ENCODE data around the gene SCN8A.

Gene SCN8A

DNA sequence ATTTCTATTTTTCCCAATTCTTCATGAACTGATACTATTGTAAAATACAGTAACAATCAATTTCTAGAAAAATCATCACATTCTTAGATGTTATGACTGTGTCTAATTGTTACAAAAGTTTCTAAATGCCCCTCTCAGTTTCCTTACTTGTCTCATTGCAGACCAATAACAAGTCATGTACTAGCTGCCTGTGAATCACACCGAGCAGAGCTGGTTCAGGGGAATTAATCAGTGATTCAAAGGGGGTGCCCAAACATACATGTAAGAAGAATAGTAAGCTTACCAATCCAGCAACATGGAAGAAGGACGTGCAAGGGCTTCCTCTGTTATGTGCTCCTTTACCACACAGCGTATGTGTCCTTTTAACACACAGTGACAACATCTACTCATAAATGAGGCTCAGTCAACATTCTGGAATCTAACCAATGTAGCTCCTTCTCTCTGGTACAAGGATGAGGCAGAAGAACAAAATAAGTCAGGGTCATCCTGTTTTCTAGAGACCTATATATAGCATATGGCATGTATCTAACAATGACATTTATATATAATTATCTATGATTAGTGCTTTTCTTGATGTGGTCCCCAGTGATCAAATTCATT is 126.4 kb downstream of the SCN8A start:
- DNase-seq (ENCODE audit: low spot score): no peak

DNA sequence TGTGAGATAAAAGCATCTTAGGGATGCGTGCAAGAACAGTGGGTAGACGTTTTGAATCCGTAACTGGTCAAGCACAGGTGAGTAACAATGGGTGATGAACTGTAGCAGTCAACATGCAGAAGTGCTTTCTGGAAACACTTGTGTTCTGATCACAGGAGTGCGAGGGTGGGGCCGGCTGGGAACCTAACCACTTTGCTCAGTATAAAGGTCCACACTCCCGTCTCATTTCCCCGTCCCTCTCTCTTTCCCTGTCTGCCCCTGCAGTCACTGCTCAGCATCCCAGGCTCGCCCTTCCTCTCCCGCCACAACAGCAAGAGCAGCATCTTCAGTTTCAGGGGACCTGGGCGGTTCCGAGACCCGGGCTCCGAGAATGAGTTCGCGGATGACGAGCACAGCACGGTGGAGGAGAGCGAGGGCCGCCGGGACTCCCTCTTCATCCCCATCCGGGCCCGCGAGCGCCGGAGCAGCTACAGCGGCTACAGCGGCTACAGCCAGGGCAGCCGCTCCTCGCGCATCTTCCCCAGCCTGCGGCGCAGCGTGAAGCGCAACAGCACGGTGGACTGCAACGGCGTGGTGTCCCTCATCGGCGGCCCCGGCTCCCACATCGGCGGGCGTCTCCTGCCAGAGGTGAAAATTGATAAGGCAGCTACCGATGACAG is 130.4 kb downstream of the SCN8A start:
- DNase-seq (ENCODE audit: low spot score): peak; percentile 59

DNA sequence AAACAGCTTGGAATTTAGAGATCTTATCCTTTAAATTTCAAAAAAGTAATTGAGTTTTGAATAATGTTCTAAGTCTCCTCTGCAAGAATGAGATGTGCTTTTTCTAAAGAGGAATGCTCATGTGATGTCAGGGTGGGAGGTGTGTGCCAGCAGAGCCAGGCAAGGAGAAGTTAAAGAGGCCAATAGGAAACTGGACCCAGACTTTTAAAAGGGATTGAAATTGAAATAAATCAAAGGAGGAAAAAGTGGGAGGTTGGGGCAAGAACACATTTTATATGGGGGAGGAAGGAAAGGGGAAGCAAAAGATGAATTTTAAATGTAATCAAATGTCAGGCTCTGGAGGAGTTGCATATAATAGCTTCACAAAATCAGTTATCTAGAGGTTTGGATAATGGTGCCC is 131.4 kb downstream of the SCN8A start:
- no peak for DNase-seq (ENCODE audit: low spot score)

DNA sequence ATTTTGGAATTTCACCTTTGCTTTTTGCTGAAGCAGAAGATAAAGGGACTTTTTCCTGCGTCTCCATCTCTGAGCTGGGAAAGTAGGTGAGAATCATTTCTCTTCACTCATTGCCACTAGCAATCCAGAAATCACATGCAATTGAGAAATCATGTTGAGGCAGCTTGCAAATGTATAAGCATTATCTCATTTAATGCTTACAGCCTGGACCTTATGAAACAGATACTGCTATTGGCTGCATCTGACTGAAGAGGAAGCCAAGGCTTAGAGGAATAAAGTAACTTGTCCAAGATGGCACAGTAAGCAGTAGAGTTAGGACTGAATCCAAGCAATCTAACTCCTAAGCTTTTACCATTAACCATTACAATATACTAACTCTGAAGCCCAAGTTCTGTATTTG is 135.1 kb downstream of the SCN8A start:
- no peak for DNase-seq (ENCODE audit: low spot score)

DNA sequence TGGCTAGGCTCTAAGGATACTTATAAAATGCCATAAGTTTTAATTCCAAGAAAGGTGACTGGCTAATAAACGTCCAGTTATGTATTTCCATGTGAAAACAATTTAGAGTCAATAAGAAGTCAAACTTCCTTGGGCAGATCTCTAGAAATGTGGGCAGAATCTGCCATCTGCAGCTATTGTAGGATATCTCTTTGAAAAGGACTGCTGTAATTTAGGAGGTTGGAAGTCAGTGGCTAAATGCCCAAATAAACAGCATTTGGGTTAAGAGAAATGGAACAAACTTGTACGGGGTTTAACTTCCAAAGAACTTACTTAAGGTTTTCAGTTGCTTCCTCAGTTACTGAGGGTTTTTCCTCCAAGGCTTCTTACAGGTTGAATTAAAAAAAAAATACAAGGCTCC is 135.9 kb downstream of the SCN8A start:
- DNase-seq (ENCODE audit: low spot score): no peak

DNA sequence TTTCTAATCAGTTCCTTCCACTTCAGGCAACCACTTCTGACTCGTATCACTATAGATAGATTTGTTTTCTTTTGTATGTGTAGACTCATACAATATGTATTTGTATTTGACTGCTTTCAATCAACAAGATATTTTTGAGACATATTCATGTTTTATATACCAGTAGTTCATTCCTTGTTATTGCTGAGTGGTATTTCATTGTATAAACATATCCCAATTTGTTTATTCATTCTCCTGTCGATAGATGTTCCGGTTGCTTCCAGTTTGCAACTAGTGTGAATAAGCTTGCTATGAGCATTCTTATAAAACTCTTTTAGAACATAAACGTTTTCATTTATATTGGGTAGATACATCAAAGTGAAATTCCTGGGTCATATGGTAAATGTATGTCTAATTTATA is 138.3 kb downstream of the SCN8A start:
- DNase-seq (ENCODE audit: low spot score): no peak

DNA sequence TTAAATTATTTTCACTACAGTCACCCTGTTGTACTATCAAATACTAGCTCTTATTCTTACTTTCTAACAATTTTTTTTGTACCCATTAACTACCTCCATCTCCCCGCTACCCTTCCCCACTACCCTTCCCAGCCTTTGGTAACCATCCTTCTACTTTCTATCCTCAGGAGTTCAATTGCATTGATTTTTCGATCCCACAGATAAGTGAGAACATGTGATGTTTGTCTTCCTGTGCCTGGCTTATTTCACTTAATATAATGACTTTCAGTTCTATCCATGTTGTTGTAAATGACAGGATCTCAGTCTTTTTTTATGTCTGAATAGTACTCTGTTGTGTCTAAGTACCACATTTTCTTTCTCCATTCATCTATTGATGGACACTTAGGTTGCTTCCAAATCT is 139.7 kb downstream of the SCN8A start:
- DNase-seq (ENCODE audit: low spot score): no peak

DNA sequence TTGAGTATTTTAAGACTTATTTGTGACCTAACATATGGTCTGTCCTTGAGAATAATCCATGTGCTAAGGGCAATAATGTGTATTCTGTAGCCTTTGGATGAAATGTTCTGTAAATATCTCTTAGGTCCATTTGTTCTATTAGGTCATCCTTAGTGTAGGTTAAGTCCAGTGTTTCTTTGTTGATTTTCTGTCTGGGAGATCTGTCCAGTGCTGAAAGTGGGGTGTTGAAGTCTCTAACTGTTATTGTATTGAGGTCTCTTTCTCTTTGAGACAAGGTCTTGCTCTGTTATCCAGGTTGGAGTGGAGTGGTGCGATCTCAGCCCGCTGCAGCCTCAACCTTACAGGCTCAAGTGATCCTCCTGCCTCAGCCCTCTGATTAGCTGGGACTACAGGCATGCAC is 149.5 kb downstream of the SCN8A start:
- DNase-seq (ENCODE audit: low spot score): no peak

DNA sequence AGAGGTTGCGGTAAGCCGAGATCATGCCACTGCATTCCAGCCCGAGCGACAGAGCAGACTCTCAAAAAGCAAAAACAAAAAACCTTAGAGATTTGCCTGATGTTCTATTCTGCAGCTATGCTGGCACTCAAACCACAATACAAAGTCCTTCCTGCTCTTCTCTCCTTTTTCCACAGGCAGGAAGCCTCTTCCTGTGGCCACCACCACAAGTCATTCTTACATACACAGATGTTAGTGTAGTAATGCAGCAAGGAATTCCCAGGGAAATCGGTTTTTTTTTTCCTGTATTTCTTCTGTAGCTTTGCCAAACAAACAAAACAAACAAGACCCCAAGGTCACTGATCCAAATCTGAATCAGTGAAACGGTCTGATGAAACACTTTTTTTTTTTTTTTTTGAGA is 153.2 kb downstream of the SCN8A start:
- DNase-seq (ENCODE audit: low spot score): no peak

DNA sequence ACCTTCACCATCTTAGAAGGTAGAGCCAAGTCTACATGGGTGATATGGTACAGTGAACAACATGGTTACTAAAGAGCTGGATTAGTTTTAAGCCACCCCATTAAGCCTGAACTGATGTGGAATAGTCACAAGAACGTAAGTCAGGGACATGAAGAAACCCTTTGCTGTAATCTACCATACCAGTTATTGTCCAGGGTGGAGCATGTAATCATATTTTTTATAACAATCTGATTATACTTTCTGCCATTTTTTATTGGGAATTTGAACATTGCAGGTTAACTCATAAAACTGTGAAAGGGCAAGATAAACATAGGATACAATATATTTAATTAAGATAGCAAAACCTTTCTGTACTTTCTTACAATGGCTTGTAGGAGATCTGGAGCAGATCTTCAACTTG is 153.9 kb downstream of the SCN8A start:
- DNase-seq (ENCODE audit: low spot score): no peak

DNA sequence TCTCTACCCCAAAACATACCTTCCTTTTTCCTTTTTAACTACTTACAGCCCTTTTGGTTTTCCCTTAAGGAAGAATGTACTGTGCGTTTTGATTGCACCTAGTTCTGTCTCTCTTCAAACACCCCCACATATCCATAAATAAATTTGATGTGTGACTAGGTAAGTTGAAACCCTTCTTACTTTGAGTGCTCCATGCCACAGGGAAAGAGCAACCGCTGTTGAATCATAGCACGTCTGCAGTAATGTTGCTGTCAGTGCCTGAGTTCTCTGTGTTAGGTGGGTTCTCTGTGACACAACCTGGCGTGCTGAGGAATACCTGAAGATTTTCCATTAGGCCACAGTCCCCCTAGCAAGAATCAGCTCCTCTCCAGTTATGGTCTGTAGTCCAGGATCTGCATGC is 155.4 kb downstream of the SCN8A start:
- DNase-seq (ENCODE audit: low spot score): no peak

DNA sequence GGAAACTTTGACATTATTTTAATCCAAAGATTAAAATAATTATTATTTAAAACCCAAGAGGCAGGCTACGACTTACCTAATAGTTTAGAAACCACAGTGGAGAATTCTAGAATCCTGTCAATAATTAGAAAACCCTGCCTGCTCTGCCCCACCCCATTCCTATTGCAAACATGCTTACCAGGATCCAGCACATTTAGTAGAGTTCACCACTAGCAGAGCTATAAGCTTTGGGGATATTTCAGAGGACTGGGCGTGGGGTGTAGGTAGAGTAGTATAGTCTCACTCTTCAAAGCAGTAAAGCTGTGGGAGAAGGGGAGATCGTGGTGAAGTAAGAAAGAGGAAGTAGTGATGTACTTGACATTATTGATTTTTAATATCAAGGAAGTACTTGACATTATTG is 157.2 kb downstream of the SCN8A start:
- no peak for DNase-seq (ENCODE audit: low spot score)

DNA sequence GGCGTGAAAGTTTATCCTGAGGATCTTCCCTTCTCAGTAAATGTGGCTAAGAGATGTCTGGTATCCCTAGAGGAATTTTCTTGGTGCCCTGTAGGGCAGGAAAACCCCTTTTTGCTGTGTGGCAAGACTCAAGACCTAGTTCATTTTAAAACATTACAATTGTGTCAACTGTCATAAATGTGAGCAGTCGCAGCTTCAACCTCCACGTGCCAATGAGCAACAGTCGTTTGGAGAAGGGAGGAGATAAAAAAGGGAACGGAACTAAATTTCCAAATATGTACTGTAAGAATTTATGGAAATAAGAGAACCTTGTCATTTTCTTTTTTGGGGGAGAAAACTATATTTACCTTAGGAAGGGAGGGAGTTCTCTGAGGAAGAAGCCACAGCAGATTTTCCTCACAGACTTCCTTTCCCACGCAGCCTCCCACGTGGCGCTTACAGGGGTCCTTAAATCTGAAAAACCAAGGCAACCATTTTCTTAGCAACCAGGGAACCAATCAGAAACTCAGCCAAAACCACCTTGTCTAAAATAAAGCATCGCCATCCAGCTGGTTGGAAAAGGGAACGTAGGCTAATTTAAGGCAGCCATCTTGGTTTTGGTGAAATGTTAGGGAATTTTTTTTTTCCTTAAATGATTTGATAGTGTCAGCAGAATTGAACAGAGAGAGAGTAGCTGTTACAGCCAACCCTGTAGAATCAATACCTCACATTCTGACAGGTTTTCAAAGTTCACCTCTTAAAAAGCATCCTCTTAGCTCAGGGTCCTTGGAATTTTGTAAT is 158.4 kb downstream of the SCN8A start:
- DNase-seq (ENCODE audit: low spot score): no peak

DNA sequence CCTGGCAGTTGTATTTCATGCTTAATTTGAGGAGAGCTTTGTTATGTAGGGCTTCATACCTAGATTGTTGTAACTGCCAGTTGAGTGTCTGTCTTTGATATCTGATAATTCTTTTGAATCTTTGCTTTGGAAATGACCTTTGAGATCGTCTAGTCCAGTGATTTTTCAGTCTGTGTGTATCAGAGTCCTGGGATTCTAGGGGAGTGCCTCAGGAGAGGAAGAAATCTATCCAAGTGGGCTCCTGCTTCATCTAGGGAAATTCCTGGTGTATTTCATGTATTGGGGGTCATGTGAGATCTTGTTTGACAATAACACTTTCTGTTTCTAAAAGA is 158.9 kb downstream of the SCN8A start:
- no peak for DNase-seq (ENCODE audit: low spot score)

DNA sequence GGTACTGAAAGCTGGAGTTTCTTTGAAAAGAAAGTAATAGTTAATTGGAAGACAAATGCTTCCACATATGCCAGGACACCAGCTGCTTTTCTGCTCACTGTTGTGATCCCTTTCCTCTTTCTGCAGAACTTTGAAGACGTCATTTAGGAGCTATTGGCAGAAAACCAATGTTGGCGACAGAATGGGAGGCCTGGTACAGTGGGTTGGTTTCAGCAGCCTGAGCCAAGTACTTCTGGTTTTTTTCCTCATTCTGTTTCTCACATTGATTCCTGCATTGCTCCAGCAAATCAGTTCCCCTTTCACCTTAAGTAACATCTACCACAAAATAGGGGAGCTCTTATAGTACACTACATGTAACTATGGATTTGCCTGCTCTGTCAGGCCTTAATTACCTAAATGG is 160.6 kb downstream of the SCN8A start:
- no peak for DNase-seq (ENCODE audit: low spot score)

DNA sequence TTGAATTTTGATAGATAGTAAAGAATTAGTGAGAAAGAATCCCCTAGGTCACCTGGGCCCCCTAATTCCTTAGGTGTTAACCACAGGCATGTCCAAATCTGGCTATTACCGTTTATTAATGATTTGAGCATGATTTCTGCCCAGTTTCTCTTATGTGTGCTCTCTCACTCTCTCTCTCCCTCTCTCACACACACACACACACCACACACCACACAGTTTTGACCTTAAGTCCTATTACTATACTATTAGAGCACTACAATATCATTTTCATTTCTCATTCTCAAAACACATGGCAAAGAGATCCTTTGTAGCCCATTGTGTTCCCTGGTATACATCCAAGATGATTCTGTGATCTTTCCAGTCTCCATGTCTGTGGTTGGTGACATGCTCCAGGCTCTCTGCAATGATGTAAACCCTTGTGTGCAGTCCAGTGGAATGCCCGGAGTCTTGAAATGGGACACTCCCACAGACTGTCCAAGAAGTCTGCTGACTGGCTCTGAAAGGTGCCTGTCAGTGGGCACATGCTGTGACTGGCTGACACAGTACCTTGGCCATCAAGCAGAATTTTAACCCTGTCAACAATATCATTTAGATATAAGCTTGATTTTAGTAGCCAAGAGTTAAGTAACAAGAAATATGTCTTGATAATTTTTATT is 161.3 kb downstream of the SCN8A start:
- peak; percentile 75 for DNase-seq (ENCODE audit: low spot score)

DNA sequence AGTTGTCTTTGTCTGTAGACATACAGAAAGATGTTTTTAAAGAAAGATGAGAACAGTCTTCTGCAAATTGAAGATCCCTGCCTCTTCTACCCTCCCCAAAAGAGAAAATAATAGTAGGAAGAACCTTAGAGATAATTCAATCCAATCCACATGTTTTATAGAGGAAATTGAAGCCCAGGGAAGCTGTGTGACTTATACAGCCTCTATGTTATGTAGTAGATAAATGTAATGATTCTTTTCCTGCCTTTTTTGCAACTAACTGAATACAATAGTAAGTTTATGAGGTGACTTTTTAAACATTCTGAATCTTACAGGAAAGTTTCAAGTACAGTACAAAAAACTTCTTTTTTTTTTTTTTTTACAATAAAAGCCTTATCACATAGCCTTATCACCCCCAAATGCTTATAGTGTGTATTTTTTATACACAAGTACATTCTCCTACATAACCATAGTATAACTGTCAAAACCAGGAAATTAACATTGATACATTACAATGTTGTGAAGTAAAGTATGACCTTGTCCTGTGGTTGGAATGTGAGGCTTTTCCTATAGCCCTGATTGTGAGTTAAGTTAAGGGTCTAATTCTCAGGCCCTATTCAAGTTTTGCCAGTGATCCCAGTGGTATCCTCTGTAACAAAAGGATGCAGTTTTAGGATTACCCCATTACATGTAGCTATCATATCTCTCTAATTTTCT is 163.1 kb downstream of the SCN8A start:
- no peak for DNase-seq (ENCODE audit: low spot score)

DNA sequence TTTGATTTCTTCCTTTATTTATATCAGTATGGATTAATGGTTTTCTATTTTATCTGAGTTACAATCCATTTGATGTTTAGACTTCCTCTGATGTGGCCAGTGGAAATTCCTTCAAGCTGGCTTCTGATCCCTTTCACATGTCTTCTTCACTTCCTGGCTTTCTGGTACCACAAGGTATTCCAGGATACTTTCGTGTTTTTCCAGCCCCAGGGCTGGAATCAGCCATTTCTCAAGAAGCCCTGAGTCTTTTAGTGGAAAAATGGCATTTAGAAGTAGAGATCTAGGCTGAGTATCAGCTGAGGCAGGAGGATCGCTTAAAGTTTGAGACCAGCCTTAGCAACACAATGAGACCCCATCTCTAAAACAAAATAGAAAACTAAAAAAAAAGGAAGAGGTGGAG is 164.2 kb downstream of the SCN8A start:
- no peak for DNase-seq (ENCODE audit: low spot score)

DNA sequence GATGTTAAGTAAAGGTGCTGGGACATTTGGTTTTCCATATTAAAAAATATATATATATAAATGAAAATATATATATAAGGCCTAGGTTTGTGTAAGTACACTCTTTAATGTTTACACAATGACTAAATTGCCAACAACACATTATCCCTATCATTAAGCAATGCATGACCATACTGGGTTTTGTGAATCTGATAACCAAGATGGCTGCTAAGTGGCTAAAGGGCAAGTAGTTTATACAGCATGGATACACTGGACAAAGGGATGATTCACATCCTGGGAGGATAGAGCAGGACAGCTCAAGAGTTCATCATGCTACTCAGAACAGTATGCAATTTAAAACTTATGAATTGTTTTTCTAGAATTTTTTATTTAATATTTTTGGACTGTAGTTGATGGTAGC is 168.1 kb downstream of the SCN8A start:
- DNase-seq (ENCODE audit: low spot score): no peak

DNA sequence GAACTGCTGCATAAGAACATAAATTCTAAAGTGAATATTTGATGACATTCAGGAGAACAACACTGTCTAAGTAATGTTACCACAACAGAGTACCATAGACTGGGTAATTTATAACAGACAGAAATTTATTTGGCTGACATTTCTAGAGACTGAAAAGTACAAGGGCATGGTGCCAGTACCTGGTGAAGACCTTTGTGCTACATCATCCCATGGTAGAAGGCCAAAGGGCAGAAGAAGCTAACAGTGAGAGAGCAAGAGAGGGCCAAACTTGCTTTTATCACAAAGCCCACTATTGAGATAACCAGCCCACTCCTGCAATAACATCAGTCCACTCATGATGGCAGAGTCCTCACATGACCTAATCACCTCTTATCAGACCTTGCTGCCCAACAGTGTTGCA is 168.7 kb downstream of the SCN8A start:
- no peak for DNase-seq (ENCODE audit: low spot score)

DNA sequence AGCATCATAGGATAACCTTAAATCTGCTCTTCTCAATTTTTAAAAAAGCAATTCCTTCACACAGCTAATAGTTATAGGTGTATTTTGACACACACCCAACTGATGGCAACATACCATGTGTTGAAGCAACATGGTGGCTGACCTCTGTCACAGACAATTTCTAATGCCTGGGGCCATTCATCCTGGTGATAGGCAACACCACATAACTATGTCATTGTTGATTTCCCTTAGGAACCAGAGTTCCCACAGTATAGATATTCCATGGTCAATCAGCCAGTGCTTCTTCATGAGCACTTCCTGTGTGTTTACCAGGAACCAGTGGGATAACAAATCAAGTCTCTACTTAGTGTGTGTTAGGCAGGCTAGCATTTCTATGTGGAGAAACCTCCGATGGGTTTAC is 169.2 kb downstream of the SCN8A start:
- no peak for DNase-seq (ENCODE audit: low spot score)

DNA sequence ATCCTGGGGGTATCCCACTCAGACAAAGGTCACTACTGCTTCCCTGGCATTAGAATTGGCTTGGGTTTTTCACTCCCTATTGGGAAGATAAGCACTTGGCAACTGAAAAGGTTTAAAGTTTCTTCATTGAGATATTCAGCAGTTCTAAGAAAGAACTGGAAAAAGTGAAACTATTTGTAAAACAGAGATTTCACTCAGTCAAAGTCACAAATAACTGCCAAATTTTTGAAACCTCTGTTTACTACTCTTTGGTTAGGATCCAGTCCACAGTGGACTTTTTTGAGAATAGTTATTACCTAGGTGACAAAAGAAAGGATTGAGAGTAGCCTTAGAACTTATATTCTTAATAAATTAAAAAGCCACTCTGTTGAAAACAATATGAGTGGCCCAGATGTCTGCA is 172.7 kb downstream of the SCN8A start:
- no peak for DNase-seq (ENCODE audit: low spot score)
